OCI-LY3 (cell line): ENCODE results near the gene CTSH.

Source experiments
- H2AFZ ChIP-seq: fragments of 200-600, 300-600 bp; shearing (Covaris generic); 2 replicates; pipeline ENCODE4 v1.6.0; 2014; ENCODE audit warnings: antibody characterized with exemption, low read depth, low read length
- H3K27ac ChIP-seq: fragments of 200-600, 300-600 bp; sonication (generic); 2 replicates; pipeline ENCODE4 v1.5.1; 2014; ENCODE audit warnings: mild to moderate bottlenecking, low read length, moderate library complexity, mixed read lengths
- H3K27me3 ChIP-seq: fragments of 200-600, 300-600 bp; sonication (generic); 2 replicates; pipeline ENCODE4 v1.6.1; 2014; ENCODE audit warnings: low read depth, low read length, mixed read lengths
- H3K36me3 ChIP-seq: fragments of 200-600, 300-600 bp; sonication (generic); replicated peaks from 2 replicates; pipeline ENCODE3; 2014; ENCODE audit warnings: low read depth, low read length, mixed read lengths
- H3K4me1 ChIP-seq: fragments of 300-600, 200-600 bp; sonication (generic); 2 replicates; pipeline ENCODE4 v1.6.1; 2014; ENCODE audit warnings: low read length, mixed read lengths
- H3K4me2 ChIP-seq: fragments of 200-600, 300-600 bp; sonication (generic); 2 replicates; pipeline ENCODE4 v1.6.1; 2014; ENCODE audit warnings: low read length, mixed read lengths
- H3K4me3 ChIP-seq: fragments of 300-600, 200-600 bp; sonication (generic); 2 replicates; pipeline ENCODE4 v1.5.1; 2014; ENCODE audit warnings: antibody characterized with exemption, mild to moderate bottlenecking, low read length, moderate library complexity
- H3K79me2 ChIP-seq: fragments of 300-600, 200-600 bp; shearing (Covaris generic); 2 replicates; pipeline ENCODE4 v1.6.1; 2014; ENCODE audit warnings: mild to moderate bottlenecking, low read length, mixed read lengths
- H3K9ac ChIP-seq: fragments of 300-600, 200-600 bp; shearing (Covaris generic); 2 replicates; pipeline ENCODE4 v1.6.0; 2014; ENCODE audit warnings: mild to moderate bottlenecking, low read length, moderate library complexity
- H3K9me3 ChIP-seq: fragments of 200-600, 300-600 bp; shearing (Covaris generic); 2 replicates; pipeline ENCODE4 v1.6.1; 2014; ENCODE audit warnings: low read length, mixed read lengths; ENCODE audit not compliant: insufficient read depth
- H4K20me1 ChIP-seq: fragments of 200-600, 300-600 bp; sonication (generic); 2 replicates; pipeline ENCODE4 v1.6.1; 2016; ENCODE audit warnings: low read length, mixed read lengths; ENCODE audit not compliant: insufficient read depth
- EZH2phosphoT487 ChIP-seq: fragments of 200-600 bp; shearing (Covaris generic); IDR thresholded peaks from 2 replicates; pipeline ENCODE4 v1.6.1; 2018; ENCODE audit warnings: antibody characterized with exemption, mixed run types, low read depth
- TF ChIP-seq, protein P1 (sequence below): fragments of 200-600, 300-600 bp; sonication (generic); IDR thresholded peaks from 2 replicates; pipeline ENCODE4 v1.5.1; 2014; ENCODE audit warnings: antibody characterized with exemption, low read length, low read depth

The CTSH gene, protein sequence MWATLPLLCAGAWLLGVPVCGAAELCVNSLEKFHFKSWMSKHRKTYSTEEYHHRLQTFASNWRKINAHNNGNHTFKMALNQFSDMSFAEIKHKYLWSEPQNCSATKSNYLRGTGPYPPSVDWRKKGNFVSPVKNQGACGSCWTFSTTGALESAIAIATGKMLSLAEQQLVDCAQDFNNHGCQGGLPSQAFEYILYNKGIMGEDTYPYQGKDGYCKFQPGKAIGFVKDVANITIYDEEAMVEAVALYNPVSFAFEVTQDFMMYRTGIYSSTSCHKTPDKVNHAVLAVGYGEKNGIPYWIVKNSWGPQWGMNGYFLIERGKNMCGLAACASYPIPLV

DNA sequence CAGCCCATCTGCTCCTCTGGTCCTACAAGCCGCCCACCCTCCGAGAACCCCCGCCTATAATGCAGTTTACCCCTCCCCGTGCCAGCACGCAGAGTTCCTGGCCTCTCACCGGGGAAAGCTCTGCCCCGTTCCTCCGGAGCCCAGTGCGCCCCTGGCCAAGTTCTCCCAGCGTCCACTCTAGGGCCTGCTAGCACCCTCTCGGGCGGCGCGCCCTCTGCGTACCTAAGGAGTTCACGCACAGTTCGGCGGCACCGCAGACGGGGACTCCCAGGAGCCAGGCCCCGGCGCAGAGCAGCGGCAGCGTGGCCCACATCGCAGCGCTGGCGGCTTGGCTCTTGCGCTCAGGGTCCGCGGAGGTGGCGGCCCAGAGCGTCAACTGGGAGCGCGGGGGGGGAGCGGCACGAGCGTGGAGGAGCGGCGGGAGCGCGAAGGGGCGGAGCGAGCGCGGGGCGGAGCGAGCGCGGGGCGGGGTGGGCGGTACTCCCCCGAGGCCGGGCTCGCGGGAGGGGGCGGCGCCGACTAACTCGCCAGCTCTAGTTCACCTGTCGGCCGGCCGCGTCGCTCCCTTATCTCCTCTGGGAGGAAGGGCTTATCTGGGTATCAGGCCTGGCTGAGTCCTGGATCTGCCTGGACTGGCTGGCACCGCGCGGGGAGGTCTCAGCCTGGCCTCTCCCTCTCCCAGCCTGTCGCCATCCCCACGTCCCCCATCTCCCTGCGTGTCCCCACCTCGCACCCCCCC is at the start of gene CTSH:
Gene CTSH, minus strand, starts transcription at position 378 of the 739 bp plus-strand sequence. Its CDS starts 65 bp downstream, at position 313.
- H3K27me3 ChIP-seq, result no peaks in the 10 kb centered on the region
- H3K9ac ChIP-seq, result peak within 1 kb of the TSS; percentile 99
- peaks cover 27% of the 10 kb centered on the region for H3K4me1 ChIP-seq
- H2AFZ ChIP-seq, result no peak within 1 kb of the TSS
- peak within 1 kb of the TSS; percentile 94 for H3K27ac ChIP-seq
- H3K4me2 ChIP-seq, result peak within 1 kb of the TSS; percentile 87
- H3K4me3 ChIP-seq, result peak within 1 kb of the TSS; percentile 91
- peaks cover 32% of the 10 kb centered on the region for H3K36me3 ChIP-seq
- no peaks in the 10 kb centered on the region for H4K20me1 ChIP-seq
- TF ChIP-seq, protein P1, sequence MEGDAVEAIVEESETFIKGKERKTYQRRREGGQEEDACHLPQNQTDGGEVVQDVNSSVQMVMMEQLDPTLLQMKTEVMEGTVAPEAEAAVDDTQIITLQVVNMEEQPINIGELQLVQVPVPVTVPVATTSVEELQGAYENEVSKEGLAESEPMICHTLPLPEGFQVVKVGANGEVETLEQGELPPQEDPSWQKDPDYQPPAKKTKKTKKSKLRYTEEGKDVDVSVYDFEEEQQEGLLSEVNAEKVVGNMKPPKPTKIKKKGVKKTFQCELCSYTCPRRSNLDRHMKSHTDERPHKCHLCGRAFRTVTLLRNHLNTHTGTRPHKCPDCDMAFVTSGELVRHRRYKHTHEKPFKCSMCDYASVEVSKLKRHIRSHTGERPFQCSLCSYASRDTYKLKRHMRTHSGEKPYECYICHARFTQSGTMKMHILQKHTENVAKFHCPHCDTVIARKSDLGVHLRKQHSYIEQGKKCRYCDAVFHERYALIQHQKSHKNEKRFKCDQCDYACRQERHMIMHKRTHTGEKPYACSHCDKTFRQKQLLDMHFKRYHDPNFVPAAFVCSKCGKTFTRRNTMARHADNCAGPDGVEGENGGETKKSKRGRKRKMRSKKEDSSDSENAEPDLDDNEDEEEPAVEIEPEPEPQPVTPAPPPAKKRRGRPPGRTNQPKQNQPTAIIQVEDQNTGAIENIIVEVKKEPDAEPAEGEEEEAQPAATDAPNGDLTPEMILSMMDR, result no peak
- TF ChIP-seq EZH2phosphoT487, result no peak
- H3K79me2 ChIP-seq, result peaks cover 48% of the 10 kb centered on the region
- H3K9me3 ChIP-seq, result no peaks in the 10 kb centered on the region

DNA sequence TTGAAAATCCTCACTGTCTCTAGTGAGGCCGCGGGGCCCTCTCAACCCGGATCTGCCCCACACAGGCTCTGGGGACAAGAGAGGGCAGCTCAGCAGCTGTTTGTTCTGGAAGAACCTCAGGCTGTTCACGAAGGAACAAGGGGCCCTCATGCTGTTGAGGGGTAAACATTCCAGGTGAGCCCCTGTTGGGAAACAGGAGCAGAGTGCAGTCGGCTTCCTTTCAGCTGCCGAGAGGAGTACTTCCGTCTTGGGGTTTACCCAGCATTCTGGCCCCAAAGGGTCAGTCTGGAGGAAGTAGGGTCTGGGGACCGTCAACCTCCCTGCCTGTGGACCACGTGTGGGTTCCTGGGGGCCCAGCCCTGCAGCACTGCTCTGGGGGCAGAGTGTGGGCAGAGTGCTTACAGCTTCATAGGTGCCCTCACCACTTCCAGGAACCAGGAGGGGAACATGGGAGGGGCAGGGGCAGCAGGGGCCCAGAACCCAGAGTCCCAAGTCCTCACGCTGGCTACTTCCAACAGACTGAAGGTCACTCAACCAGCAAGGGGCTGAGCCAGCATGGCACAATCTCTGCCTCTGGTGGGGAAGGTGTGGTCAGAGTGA is 49.2 kb upstream of the CTSH start:
- H3K4me3 ChIP-seq, result no peak overlapping the region
- no peak overlapping the region for H3K27ac ChIP-seq
- peaks cover 16% of the 10 kb centered on the region for H3K4me1 ChIP-seq
- H3K36me3 ChIP-seq, result peaks cover 28% of the 10 kb centered on the region
- no peaks in the 10 kb centered on the region for H4K20me1 ChIP-seq
- no peaks in the 10 kb centered on the region for H3K9me3 ChIP-seq
- no peak overlapping the region for H2AFZ ChIP-seq
- H3K79me2 ChIP-seq, result no peaks in the 10 kb centered on the region
- H3K4me2 ChIP-seq, result no peak overlapping the region
- no peaks in the 10 kb centered on the region for H3K27me3 ChIP-seq
- TF ChIP-seq EZH2phosphoT487, result no peak
- TF ChIP-seq, protein P1, result no peak
- no peak overlapping the region for H3K9ac ChIP-seq

DNA sequence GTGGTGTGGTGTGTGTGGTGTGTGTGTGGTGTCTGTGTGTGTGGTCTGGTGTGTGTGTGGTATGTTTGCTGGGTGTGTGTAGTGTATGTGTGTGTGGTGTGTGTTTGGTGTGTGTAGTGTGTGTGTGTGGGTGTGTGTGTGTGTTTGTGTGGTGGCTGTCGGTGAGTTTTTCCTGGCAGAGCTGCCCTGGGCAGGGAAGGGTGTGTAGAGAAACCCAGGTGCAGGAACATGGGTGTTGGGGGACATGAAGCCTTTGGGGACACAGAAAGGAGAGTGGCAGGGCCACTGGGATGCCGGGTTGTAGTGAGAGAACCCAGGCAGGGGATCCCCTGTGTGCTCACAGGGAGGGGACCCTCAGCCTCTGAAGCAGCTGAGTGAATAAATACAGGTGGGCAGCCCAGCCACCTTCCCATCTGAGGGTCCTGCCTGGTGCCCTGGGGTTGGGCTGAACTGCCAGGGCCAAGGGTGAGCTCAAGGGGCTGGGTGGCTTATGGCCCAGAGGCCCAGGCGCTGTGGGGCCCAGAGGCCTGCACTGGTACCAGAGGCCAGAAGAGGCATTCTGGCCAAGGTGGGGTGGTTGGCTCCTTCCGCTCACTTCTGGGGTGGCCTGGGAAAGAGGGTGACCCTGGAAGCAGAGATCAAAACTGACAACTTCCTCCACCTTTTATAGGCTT is 48.5 kb upstream of the CTSH start:
- no peak overlapping the region for H2AFZ ChIP-seq
- peaks cover 22% of the 10 kb centered on the region for H3K36me3 ChIP-seq
- no peaks in the 10 kb centered on the region for H4K20me1 ChIP-seq
- H3K9ac ChIP-seq, result no peak overlapping the region
- H3K27ac ChIP-seq, result no peak overlapping the region
- H3K4me3 ChIP-seq, result no peak overlapping the region
- no peaks in the 10 kb centered on the region for H3K9me3 ChIP-seq
- no peak overlapping the region for H3K4me2 ChIP-seq
- no peaks in the 10 kb centered on the region for H3K79me2 ChIP-seq
- peaks cover 23% of the 10 kb centered on the region for H3K4me1 ChIP-seq
- no peak for TF ChIP-seq EZH2phosphoT487
- TF ChIP-seq, protein P1, result no peak
- no peaks in the 10 kb centered on the region for H3K27me3 ChIP-seq
